Lower leg skin (tissue), 3 donors: ENCODE measurements around the gene LRRC49.

Experiments
- CTCF ChIP-seq, 3 donors: fragments of 450-650 bp; IDR thresholded peaks; one replicate each; pipeline ENCODE4 v1.5.1; 2016; ENCODE audit warnings: antibody characterized with exemption in 3 of 3, mild to moderate bottlenecking in 3 of 3, moderate library complexity in 2 of 3
- POLR2A ChIP-seq, 2 donors: fragments of 450-650 bp; IDR thresholded peaks; one replicate each; pipeline ENCODE4 v1.6.1; 2016 to 2017; ENCODE audit warnings: antibody characterized with exemption in 2 of 2, mild to moderate bottlenecking in 1 of 2, moderate library complexity in 1 of 2

DNA sequence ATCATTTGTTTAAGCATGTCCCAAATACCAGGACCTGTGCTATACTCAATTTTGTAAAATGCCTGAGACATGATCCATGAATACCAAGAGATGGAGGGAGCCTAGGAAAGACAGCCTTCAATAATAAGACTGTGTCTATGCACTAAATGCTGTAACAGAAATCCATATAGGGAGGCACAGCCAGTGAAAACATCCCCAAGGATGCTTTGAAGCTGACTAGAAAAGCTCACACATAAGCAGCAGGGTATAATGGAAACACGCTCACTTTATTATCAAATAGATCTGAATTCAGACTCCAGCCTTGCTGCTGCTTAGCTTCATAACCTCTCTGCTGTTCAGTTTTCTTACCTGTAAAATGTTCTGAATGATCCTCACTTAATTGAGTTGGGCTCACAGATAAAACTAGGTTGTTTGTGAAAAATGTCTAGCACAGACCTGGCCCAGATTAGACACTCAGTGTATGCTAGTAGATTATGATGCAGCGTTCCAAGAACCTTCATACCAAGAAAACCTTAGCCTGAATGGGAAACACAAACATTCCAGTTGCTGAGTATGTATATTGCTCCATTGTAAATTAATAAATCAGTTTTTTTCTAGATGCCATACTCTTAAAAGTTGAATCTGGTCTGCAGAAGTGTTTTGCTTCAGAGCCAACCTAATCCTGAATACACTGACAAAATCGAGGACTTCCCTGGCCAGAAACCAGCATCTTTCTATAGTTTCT lies 34.9 kb upstream of the LRRC49 start:
- TF ChIP-seq POLR2A (IDR thresholded peaks at IDR 0.05) (no peak), CTCF (IDR thresholded peaks at IDR 0.05) (no peak)
